ENCODE measurements around the gene KIF16B. TPM values are rescaled to one million over a fixed set of nuclear protein-coding genes. Genes with fewer than 3 reads are reported as not detected.

Gene KIF16B
- total and polyA plus RNA-seq, 2 of the 8 experiments (the other 6 are each of a cell fraction or from before 2014, with no cell fraction given) = 3.0 to 9.2 TPM

DNA sequence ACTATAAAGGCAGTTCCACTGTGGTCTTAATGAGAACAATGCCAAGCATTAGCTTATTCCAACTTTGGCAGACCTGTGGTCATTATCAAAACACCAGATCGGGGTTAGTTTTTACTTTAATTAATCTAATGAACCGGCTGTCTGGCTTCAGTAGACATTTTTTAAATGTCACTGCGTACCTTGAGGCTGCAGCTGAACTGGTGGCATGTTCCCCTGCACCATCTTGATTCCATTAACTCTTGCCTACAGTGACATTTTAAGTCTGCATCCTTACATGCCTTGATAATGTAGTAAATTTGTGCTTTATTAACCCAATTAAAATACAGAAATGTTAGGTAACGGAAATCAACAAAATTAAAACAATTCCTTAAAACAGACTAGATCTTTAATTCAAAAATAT is 127.0 kb downstream of the KIF16B start:
- POLR2A ChIA-PET (ENCODE audit: partially characterized antibody) = no interaction called here

More for the DNA sequence above, 127.0 kb downstream of the KIF16B start:
- no peak overlapping the region for H3K18ac ChIP-seq (ENCODE audit: extremely low read depth, low read length)
- H2BK20ac ChIP-seq (ENCODE audit: low read length) = no peak overlapping the region
- no peaks in the 10 kb centered on the region; a peak in 1 of 7 replicates for H3K4me1 ChIP-seq (replicated peaks in 1 of 4; ENCODE audit: control insufficient read depth in 3 of 4, insufficient read depth in 4 of 4, low read length in 3 of 4)
- H3K56ac ChIP-seq (replicated peaks; ENCODE audit: insufficient read length, low read depth, low read length) = no peak overlapping the region
- H4K5ac ChIP-seq (ENCODE audit: insufficient read length, low read depth, low read length) = no peak overlapping the region
- CTCF ChIA-PET (ENCODE audit: partially characterized antibody) = no interaction called here
- H3K27ac ChIP-seq (ENCODE audit: low read depth, low read length) = no peak overlapping the region
- H2AK5ac ChIP-seq (ENCODE audit: low read depth, low read length) = no peak overlapping the region
- no peak overlapping the region for H2AFZ ChIP-seq (ENCODE audit: low read length)
- no peak overlapping the region for H2BK5ac ChIP-seq (ENCODE audit: low read depth, low read length)
- no peak overlapping the region for H4K8ac ChIP-seq (ENCODE audit: extremely low read depth, insufficient read depth, low read length)
- no peak overlapping the region for H3K4ac ChIP-seq (replicated peaks; ENCODE audit: insufficient read length, low read depth, low read length)
- H3K27me3 ChIP-seq (replicated peaks in 1 of 4; ENCODE audit: control insufficient read depth in 3 of 4, extremely low read depth in 1 of 4, insufficient read depth in 3 of 4, low read length in 3 of 4) = no peaks in the 10 kb centered on the region
- no peak overlapping the region for H3K9ac ChIP-seq (replicated peaks in 1 of 4; ENCODE audit: extremely low read depth in 1 of 4, low read depth in 3 of 4, low read length in 3 of 4)
- no peak overlapping the region for H2BK12ac ChIP-seq (ENCODE audit: low read depth, low read length)
- no peak overlapping the region for H4K91ac ChIP-seq (replicated peaks; ENCODE audit: insufficient read length, low read length)
- no peak overlapping the region for H2BK15ac ChIP-seq (ENCODE audit: low read length)
- no peaks in the 10 kb centered on the region; the same call in 1 of the 2 replicates for H3K79me1 ChIP-seq (ENCODE audit: low read depth, low read length)
- H3K9me3 ChIP-seq (ENCODE audit: insufficient read depth in 2 of 2, low read depth in 1 of 2, low read length in 1 of 2) = no peaks in the 10 kb centered on the region
- H2BK120ac ChIP-seq (replicated peaks; ENCODE audit: low read depth, low read length) = no peak overlapping the region
- no peak overlapping the region for H3K23ac ChIP-seq (ENCODE audit: insufficient read length)
- no peaks in the 10 kb centered on the region for H3K36me3 ChIP-seq (ENCODE audit: control insufficient read depth in 2 of 4, insufficient read depth in 4 of 4, low read length in 3 of 4)
- no peak overlapping the region for H3K4me2 ChIP-seq (ENCODE audit: insufficient read depth in 1 of 2, low read depth in 2 of 2, low read length in 2 of 2)
- no peaks in the 10 kb centered on the region for H3K79me2 ChIP-seq (ENCODE audit: control insufficient read depth in 1 of 2, insufficient read depth in 2 of 2, low read length in 2 of 2)
- 86% methylated on average over 4 of the region's 4 CpGs; no CpG with 5 or more reads in 1 of the 2 experiments for WGBS, 2 experiments (ENCODE audit: extremely low coverage in 1 of 2, insufficient coverage in 1 of 2, insufficient read length in 1 of 2, insufficient replicate concordance in 2 of 2, low coverage in 1 of 2, low lambda C conversion rate in 2 of 2, missing lambda C conversion rate in 1 of 2)
- H3K4me3 ChIP-seq (ENCODE audit: extremely low read depth in 1 of 4, insufficient read depth in 2 of 4, low read depth in 3 of 4, low read length in 4 of 4) = no peak overlapping the region
- TF ChIP-seq SIX5 (IDR thresholded peaks at IDR 0.05; ENCODE audit: low read depth, low read length) = no peak
- no peak overlapping the region for H3K14ac ChIP-seq (ENCODE audit: insufficient read length)
- DNase-seq (ENCODE audit: low read depth in 1 of 2, low spot score in 2 of 2) (no peak), FAIRE-seq (no peak)
- H3K23me2 ChIP-seq (ENCODE audit: low read depth, low read length) = no peaks in the 10 kb centered on the region
- H4K20me1 ChIP-seq (replicated peaks in 1 of 2; ENCODE audit: control insufficient read depth in 1 of 2, insufficient read depth in 2 of 2, low read length in 2 of 2) = no peaks in the 10 kb centered on the region

Data from H1 (cell line).